HG03442 (cell line): ENCODE results near the gene MIF4GD.
"Not testable (repeated sequence)": the region's sequence is repeated elsewhere in the genome, so short reads cannot be mapped to it uniquely, and the experiment has no call there.

Source experiments
- ATAC-seq: cut with Tn5 transposase; IDR thresholded peaks from one replicate; pipeline ENCODE4 v1.9.1; 2021; ENCODE audit warnings: mild to moderate bottlenecking, moderate library complexity; ENCODE audit not compliant: unreplicated experiment

The MIF4GD gene

DNA sequence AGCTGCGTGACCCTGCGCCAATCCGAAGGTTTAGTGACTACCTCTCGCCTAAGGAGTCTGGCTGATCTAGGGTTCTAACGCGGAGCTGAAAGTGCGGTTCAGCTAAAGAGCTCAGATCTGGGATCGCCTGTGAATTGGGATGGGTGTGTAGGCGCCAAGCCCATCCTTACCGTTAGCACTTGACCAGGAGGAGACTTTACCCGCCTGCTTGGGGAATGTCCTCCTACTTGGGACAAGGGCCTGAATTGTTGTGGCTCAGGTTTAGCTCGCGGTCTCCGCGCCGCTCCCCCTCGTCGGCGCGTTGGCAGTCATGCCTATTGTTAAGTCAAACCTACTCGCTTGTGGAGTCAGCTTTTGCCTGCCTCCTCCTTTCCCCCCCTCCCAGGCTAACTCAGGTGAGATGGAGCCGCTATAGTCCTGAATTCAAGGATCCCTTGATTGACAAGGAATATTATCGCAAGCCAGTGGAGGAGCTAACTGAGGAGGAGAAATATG, 8.9 kb downstream of the MIF4GD start:
- no peak for ATAC-seq

DNA sequence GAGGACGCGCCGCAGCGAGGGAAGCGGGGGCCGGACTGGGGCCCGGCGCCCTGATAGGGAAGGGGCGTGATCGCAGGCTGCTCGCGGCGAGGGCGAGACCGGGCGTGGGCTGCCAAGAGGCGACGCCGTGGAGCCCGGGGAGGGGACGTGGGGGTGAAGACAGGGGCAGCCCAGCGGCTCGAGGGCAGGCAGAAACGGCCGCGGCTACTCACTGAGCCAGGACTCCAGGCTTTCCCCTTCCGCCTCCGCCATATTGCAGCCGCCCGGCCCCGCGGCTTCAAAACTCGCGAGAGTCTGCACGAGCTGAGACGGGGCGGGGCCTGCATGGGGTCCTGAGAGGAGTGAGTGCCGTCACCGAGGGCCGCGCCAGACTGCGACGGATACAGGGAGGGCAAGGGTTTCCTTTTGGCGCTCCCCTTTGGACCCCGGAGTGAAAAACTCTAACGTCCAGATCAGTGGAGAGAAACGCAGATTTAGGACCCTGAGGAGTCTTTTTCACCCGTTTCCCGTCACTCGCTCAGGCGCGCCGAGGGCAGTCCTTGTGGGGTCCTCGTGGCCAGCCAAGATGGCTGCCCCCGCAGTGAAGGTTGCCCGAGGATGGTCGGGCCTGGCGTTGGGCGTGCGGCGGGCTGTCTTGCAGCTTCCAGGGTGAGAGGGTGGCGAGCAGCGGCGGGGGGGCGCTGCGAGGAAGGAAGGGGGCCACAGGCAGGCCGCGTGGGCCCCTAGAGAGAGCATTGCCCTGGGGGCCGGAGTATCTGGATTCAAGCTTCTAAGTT, 9.5 kb downstream of the MIF4GD start, which contains the start of the genes GGA3 and MRPS7:
GGA3 (minus strand) TSS at position 271 of the 776 bp plus-strand sequence; CDS start at position 252, 19 bp downstream.
MRPS7 (plus strand) TSS at position 544 of the 776 bp plus-strand sequence; CDS start at position 566, 22 bp downstream.
- ATAC-seq, result peak; percentile 89

DNA sequence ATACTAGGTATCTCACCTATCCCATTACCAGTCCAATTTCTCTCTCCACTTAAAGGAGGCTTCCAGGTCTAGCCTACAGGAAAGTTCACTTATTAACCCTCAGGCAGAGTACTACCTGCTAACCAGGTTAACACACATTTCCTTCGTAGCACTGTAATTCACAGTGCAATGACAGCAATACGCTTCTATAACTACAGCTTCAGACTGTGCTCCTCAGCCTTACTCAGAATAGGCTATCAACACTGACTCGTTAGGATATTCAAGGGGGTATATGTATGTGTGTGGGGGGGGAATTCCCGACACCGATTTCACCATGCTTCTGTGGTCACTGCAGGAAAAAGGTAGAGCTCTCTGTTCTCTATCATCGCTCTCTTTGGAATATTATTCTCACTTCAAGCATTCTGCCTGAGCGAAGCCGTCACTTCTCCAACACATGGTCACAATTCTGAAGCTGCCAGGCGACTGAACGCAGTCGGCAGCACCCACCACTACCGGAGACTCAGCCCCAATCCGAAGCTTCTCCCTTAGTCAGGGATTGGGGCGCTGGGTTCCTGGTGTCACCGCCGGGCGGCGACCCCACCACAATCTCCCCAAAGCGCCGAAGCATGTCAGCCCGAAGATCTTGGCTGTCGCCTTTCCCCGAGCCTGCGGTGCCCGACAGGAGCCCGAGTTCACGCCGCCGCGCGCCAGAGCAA, 10.2 kb downstream of the MIF4GD start:
- peak; percentile 20 for ATAC-seq

DNA sequence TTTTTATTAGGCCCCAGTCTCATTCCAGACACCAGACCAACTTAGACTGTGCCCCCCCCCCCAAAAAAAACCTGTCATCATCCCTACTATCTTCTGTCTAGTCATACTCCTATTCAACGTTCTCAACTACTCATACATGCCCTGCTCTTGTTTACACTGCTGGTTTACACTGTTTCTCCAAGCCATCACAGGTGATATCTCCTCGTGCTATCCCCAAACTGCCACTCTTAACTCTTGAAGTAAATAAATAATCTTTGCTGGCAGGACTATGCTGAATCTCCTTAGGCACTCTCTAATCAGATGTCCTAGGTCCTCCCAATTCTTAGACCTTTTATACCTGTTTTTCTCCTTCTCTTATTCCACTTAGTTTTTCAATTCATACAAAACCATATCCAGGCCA, 13.8 kb downstream of the MIF4GD start:
- not testable (repeated sequence) for ATAC-seq

DNA sequence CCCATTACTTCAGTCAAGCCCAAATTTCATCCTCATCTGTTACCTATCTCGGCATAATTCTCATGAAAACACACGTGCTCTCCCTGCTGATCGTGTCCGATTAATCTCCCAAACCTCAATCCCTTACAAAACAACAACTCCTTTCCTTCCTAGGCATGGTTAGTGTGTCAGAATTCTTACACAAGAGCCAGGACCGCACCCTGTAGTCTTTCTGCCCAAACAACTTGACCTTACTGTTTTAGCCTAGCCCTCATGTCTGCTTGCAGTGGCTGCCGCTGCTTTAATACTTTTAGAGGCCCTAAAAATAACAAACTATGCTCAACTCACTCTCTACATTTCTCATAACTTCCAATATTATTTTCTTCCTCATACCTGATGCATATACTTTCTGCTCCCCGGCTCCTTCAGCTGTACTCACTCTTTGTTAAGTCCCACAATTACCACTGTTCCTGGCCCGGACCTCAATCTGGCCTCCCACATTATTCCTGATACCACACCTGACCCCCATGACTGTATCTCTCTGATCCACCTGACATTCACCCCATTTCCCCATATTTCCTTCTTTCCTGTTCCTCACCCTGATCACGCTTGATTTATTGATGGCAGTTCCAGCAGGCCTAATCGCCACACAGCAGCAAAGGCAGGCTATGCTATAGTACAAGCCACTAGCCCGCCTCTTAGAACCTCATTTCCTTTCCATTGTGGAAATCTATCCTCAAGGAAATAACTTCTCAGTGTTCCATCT, 14.9 kb downstream of the MIF4GD start:
- not testable (repeated sequence) for ATAC-seq

DNA sequence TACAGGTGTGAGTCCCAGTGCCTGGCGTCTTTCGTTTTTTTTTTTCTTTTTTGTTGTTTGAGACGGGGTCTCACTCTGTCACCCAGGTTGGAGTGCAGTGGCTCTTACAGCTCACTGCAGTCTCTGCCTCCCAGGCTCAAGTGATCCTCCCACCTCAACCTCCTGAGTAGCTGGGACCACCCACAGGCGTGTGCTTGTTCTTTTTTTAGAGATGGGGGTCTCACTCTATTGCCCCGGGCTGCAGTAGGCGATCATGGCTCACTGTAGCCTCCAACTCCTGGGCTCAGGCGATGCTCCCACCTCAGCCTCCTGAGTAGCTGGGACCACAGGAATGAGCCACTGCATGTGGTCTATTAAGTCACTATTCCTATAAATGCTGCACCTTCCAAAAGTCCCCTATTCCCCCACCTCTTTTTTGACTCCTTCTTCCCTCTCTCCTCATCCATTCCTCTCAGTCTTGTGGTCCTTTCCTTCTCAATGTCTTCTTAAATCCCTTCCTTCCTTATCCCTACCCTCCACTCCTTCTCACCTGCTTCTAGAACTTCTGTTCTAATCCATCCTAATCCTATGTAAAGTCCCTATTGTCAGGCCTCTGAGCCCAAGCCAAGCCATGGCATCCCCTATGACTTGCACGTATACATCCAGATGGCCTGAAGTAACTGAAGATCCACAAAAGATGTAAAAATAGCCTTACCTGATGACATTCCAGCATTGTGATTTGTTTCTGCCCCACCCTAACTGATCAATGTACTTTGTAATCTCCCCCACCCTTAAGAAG, 18.8 kb downstream of the MIF4GD start:
- no peak for ATAC-seq

DNA sequence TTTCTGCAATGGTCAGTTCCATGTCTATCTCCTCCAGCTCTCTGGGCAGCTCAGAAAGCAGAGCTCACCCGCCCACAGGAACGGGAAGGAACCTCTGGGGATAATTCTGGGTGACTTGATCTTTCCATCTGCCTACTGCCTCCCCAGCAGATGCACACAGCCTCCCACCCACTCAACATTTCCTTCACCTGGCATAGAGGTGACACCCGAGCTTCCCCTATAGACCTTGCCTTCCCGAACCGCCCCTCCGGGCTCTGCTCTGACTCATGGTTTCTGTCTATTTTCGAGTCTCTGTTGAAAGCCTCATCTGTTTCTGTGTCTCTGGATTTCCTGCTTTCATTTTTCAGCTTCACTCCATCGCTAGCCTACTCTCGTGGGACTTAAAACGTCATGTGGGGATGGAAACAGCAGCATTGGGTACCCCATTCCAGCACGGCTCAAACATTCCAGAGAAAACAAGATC, 21.0 kb downstream of the MIF4GD start:
- ATAC-seq, result peak; percentile 89

DNA sequence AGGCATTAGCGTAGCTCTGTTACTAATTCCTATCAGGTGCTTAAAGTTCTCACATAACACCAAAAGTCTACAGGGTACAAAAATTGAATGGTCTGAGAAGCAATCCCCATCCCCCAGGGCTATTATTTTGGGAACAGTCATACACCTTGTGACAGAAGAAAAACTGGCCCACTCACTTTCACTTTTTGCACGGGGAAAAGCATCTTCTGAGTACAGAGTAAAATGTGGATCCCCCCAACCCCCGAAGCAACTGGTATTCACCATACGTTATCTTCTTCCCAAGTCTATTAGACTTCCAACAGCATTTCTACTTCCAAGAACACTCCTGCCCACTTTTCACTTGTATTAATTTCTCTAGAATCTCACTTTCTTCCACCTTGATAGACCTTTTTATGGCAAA, 21.5 kb downstream of the MIF4GD start:
- ATAC-seq, result no peak

DNA sequence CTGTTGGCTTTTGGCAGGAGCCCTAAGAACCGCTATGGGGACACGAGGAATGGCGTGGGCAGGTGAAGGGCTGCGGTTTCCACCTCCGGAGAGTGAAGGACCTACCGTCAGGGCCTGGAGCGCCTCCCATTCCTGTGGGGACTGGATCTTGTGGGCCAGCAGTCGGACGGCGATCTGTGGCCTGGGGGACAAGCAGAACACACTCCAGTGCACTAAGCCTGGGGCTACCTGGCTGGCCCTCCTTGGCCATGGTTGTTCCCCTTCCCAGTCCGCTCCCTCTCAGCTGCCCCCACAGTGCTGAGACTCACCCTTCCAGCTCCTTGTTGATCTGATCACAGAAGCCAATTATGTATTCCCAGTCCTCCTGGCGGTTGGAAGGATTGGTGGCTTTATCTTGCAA, 24.6 kb downstream of the MIF4GD start:
- no peak for ATAC-seq

DNA sequence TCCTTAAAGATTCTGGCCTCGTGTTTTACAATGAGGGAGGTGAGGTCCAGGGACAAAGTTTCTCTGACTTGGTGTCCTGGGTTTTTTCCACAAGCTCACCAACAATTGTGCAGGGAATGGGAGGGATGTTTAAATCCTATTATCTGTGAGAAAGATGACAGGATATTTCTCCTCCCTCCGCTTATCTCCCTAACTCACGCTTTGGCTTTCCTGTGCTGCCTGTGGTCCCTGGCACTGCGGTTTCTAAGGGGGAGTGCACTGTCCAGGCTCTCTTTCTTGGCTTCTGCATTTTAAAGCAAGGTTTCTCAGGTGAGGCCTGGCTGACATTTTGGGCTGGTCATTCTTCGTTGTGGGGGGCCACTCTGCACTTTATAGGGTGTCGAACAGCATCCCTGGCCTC, 26.0 kb downstream of the MIF4GD start:
- ATAC-seq, result no peak

DNA sequence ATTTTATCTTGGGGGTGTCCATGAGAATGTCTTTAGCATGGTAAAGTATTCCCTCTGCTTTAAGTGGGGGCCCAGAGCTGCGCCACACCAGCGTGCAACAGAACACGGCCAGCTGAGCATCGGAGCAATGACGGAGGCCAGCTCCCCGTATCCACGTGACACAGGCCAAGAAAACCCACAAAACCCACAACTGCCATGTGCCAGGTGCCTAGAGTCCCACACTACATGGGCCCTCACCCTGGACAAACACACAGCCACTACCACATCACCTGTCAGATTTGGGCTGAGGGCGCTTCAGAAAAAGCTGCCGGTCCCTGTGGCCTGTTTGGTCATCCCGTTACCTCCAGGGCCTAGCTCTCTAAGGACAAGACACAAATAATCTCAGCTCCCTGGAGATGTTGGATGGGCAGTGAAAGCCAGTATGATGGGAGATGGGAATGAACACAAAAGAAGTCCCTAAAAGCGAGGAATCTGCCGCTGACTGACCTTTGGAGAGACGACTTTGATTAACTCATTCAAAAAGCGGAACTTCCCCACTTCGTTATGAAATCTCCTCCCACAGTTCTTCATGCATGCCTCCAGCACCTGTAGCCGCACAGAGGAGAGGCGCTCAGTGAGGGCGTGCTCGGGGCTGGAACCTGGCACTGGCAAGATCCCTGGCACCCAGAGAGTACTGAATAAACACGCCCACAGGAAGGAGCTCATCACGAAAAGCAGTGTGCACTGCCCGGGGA, 26.7 kb downstream of the MIF4GD start:
- no peak for ATAC-seq

DNA sequence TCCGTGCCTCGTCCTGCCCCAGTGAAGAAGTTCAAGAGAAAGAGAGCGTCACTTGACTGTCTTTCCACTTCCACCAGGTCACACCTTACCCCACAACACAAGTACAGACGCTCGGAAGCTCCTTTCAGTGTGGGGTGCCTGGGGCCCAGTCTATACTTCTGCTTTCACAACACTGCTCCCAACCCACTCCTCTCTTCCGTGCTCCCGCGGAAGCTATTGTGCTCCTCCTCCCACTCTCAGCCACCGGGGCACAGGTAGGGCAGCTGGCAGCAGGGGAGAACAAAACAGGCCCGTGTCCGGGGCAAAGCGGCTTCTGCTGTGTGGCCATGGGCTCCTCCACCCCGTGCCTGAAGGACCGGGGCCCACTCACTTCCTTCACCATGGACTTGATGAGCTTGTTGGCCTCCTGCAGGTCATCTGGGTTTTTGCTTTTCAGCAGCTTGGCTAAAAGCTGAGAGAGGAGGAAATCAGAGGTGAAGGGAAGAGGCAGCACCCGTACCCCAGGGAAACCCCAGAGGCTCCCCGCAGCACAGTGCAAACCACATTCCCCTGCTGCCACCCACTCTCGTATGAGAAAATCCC, 28.5 kb downstream of the MIF4GD start:
- no peak for ATAC-seq

DNA sequence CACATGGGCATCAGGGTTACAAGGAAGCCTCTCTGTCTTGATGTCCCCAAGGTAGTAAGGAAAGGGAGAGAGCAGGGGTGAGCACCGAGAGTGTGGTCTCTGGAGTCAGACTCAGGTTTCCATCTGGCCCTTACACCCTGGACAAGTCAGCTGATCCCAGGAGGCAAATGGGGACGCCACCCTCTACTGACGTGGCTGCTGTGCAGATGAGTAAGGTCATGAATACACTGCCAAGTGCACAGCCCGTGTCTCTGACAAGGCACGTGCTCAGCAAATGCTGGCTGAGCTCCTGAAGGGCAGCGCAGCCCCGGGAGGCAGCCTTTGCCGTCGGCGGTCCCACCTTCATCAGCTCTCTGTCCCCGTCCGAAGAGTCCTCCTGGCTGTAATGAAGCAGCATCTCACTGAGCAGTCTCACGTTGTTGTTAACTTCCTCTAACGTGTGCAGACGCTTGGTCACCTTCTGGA, 29.0 kb downstream of the MIF4GD start:
- no peak for ATAC-seq

DNA sequence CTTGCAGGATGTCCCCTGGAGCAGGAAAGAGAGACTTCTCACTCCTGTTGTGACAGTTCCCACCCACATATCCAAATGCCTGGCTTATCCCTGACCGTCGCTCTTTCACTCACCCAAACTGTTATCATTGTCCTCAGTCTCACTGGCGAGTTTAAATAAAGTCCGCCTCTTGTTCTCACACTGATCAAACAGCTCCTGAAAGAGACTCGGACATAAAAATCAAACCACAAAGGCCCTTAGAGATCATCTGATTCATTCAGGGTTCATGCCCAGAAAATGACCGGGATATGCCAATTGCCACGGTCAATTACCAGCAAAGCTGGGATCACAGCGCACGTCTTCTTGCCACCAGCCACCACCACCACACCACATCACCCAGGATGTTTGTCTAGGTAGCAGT, 29.5 kb downstream of the MIF4GD start:
- ATAC-seq, result no peak

DNA sequence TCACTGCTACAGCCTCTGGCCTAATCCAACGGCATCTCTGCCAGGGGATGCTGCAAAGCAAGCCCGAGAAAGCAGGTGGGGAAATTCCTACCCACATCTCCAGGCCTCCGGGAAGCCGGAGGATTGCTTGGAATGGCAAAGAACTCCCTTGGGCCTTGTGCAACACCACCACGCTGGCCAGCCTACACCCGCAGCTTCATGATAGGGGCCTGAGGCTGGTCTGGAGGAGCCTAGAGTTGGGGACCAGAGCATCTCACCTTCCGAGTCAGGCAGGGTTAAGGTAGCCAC, 29.9 kb downstream of the MIF4GD start:
- no peak for ATAC-seq

DNA sequence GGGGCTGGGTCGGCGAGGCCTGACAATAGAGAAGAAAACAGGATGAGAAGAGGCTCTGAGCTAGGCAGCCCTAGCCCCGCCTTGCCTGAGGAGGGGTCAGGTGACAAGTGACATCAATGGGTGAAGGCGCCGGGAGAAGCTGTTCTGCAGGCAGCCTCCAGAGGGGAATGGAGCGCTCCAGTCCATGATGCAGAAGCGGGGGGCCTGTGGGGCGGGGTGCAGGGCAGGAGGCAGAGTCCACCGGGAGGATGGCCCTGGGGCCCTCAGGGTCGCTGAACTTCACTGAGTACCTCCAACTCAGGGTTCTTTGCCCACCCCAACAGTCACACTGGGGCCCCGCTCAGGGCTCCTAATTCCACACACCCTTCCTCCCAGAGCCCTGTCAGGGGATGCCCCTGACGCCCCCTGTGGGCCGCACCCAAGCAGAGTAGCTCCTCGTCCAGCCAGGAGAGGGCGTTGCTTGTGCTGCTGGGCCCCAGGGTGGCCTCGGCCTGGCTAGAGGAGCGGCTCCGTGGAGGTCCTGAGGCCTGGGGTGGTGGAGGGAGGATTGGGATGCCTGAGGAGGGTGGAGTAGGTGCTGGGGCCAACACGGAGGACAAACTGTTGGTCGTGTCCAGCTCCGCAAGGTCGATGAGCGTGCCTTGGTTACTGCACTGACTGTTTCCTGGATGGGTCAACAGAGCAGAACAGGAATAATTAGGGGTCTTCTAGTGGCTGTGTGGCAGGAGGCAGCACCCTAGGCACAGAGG, 30.5 kb downstream of the MIF4GD start:
- no peak for ATAC-seq

DNA sequence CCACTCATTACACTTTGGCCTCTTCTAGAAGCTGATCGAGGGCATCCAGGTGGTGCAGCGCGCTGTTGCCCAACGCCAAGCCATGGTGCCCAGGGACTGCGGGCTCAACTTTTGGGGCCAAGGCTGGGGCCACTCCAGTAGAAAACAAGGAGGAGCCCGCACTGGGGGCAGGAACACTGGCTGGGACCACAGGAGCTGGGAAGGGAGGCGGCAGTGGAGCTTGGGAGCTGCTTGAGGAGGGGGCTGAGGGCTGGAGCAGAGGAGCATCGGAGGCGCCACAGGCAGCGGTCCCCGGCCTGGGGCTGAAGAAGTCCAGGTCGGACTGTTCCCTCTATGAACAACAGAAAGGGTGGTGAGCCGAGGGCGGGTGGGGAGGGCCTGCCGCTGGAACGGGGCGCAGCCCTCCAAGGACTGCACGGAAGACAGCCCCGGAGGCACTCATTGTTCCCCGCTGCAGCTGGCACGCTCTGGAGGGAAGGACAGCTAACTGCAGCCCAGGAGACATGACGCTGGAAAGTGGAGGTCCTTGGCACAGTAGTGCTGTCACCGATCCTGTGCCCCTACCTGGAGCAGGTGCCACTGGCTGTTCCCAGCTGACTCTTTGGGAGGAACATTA, 31.1 kb downstream of the MIF4GD start:
- no peak for ATAC-seq

DNA sequence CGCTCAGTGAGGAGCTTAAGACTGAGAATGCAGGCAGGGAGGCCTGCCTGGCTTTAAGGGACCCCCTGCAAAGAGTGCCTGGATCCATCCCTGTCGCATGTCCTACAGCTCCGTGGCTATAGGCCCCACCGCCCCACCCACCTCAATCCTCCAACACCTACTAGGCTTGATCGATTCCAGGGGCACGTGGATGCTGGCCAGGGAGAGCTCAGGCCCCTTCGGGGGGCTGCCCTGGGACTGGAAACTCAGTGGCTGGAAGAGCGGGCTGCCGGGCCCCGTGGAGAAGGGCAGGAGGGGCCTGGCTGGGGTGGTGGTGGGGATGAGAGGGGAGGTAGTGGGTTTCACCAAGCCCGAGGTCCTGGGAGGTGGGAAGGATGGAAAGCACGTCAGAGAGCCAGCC, 31.8 kb downstream of the MIF4GD start:
- no peak for ATAC-seq
